Effector memory CD4-positive, alpha-beta T cell (primary cell): Measurements from ENCODE around the gene TUBB2B.

ENCODE experiments used
- DNase-seq, 3 donors: peaks; one replicate each; pipeline ENCODE4 v3.0.0-alpha.2; 2020
- H3K27ac ChIP-seq: 2 replicates; pipeline ENCODE4 v1.7.0; 2013; ENCODE audit warnings: mild to moderate bottlenecking, low read length, moderate library complexity; ENCODE audit not compliant: insufficient read depth, poor library complexity, severe bottlenecking
- H3K27me3 ChIP-seq: replicated peaks from 2 replicates; pipeline ENCODE4 v1.7.0; 2013; ENCODE audit warnings: mild to moderate bottlenecking, low read length; ENCODE audit not compliant: insufficient read depth, control insufficient read depth, poor library complexity, severe bottlenecking
- H3K36me3 ChIP-seq: 2 replicates; pipeline ENCODE4 v1.7.0; 2013; ENCODE audit warnings: mild to moderate bottlenecking, low read length, moderate library complexity; ENCODE audit not compliant: control insufficient read depth, insufficient read depth
- H3K4me1 ChIP-seq: 2 replicates; pipeline ENCODE4 v1.7.0; 2013; ENCODE audit warnings: low read length, mild to moderate bottlenecking; ENCODE audit not compliant: control insufficient read depth, insufficient read depth, poor library complexity, severe bottlenecking
- H3K4me3 ChIP-seq: 2 replicates; pipeline ENCODE4 v1.7.0; 2013; ENCODE audit warnings: low read length, low read depth, mild to moderate bottlenecking; ENCODE audit not compliant: insufficient read depth, poor library complexity, severe bottlenecking
- H3K9me3 ChIP-seq: 2 replicates; pipeline ENCODE4 v1.7.0; 2013; ENCODE audit warnings: mild to moderate bottlenecking, low read length, moderate library complexity; ENCODE audit not compliant: control insufficient read depth

TUBB2B gene

GRCh38 chr6:3258720-3259490, 31.5 kb upstream of the TUBB2B start, which contains the start of gene PSMG4:
TSS of gene PSMG4 (plus strand) at chr6:3258947. CDS start at chr6:3259023, 76 bp downstream.
- H3K4me1 ChIP-seq: peaks cover 18% of the 10 kb centered on the region
- peak within 1 kb of the TSS; percentile 71 for H3K27ac ChIP-seq
- peak within 1 kb of the TSS; percentile 86 for H3K4me3 ChIP-seq
- DNase-seq: peak; percentile 85 to 89 (median 88)
- H3K36me3 ChIP-seq: peaks cover 8% of the 10 kb centered on the region
- no peaks in the 10 kb centered on the region for H3K27me3 ChIP-seq
- H3K9me3 ChIP-seq: no peaks in the 10 kb centered on the region

DNA sequence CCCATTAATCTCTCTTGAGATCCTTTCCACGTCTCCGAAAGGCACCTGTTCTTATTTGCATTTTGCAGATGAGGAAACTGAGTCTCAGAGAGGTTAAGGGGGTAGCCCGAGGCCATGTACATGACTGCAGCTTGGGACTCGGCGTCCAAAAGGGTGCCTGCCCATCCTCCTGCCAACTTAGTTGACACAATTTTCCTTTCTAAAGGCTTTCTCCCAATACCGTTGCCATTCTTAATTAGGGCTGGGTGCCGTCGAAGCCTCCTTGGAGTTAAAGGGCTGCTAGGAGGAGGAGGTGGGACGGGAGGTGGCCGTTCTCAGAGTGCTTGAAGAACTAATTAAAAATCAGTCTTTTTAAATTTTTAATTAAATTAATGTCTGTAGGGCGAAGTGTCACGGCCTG, 30.7 kb upstream of the TUBB2B start:
- H3K4me3 ChIP-seq: peak overlapping the region; percentile 86
- H3K4me1 ChIP-seq: peaks cover 18% of the 10 kb centered on the region
- no peak for DNase-seq
- H3K9me3 ChIP-seq: no peaks in the 10 kb centered on the region
- no peak overlapping the region for H3K27ac ChIP-seq
- H3K36me3 ChIP-seq: peaks cover under 1% of the 10 kb centered on the region
- H3K27me3 ChIP-seq: no peaks in the 10 kb centered on the region

GRCh38 chr6:3253597-3253961, 26.1 kb upstream of the TUBB2B start:
- Histone ChIP-seq H3K4me1 (peaks cover 4% of the 10 kb centered on the region), H3K27me3 (peaks cover 4% of the 10 kb centered on the region), H3K9me3 (no peaks in the 10 kb centered on the region), H3K27ac (no peak overlapping the region), H3K36me3 (no peaks in the 10 kb centered on the region), H3K4me3 (no peak overlapping the region)
- no peak for DNase-seq

- no peaks in the 10 kb centered on the region for H3K9me3 ChIP-seq
- DNase-seq: no peak
- peaks cover 4% of the 10 kb centered on the region for H3K27me3 ChIP-seq
- H3K36me3 ChIP-seq: no peaks in the 10 kb centered on the region
- H3K4me1 ChIP-seq: peaks cover 4% of the 10 kb centered on the region
- H3K4me3 ChIP-seq: no peak overlapping the region
- H3K27ac ChIP-seq: no peak overlapping the region
These were observed 25.6 kb upstream of the TUBB2B start for GRCh38 chr6:3252861-3253596.

DNA sequence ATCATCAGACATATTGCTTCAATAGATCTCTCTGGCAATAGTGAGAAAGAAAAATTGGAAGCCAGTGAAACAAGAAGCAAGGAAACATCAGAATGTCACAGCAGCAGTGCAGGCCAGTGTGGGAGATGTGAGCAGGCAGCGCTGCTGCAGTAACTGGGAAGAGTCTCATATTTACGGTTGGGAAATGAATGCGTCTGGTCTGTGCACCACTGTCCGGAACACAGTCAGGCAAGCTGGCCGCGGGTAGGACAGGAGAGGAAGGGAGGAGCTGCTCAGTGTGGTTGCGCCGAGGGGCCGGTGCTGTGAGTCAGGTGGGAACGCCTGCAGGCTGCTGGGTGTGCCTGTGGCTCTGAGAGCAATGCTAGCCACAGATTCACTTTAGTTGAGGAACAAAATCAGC, 24.9 kb upstream of the TUBB2B start:
- DNase-seq: no peak
- no peak overlapping the region for H3K4me3 ChIP-seq
- H3K27me3 ChIP-seq: peaks cover 4% of the 10 kb centered on the region
- no peak overlapping the region for H3K27ac ChIP-seq
- no peaks in the 10 kb centered on the region for H3K9me3 ChIP-seq
- peaks cover 4% of the 10 kb centered on the region for H3K4me1 ChIP-seq
- no peaks in the 10 kb centered on the region for H3K36me3 ChIP-seq

DNA sequence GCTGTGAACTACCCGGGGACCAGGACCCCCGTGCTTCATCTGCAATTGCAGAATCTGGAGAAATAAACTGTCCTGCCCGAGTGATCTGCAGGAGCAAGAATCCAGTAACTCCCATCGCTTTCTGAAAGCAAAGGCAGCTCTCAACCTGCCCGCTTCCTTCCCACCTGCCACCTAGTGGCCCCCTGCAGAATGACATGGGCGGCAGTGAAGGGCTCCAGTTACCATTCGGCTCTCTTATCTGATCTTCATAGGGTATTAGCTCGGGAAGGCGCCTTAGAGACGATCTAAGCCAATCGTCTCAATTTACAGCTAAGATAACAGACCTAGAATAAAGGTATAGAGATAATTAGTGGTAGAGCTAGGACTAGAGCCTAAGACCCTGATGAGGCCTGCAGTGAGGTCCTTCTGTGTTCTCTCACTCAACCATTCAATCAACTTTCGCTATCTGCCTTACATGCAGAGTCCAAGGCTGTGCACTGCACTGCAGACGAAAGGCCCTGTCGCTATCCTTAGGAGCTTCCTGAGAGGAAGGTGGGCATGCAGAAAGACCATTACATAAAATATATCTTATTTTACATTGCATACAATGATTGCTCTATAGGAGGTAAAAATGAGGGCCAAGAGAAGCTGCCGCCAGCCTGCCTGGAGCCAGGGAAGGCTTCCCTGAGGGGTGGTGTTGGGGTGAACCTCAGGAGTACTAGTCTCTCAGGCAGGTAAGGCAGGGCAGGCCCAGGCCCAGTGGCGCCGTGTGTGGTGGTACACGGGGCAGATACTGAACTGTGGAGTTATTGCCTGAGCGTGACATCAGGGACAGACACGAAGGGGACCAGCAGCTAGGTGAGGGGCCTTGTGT, 24.2 kb upstream of the TUBB2B start:
- H3K27ac ChIP-seq: no peak overlapping the region
- peaks cover 4% of the 10 kb centered on the region for H3K27me3 ChIP-seq
- H3K4me3 ChIP-seq: no peak overlapping the region
- H3K36me3 ChIP-seq: no peaks in the 10 kb centered on the region
- H3K9me3 ChIP-seq: no peaks in the 10 kb centered on the region
- H3K4me1 ChIP-seq: peaks cover 4% of the 10 kb centered on the region
- peak; percentile 55 to 69 (median 61) for DNase-seq

DNA sequence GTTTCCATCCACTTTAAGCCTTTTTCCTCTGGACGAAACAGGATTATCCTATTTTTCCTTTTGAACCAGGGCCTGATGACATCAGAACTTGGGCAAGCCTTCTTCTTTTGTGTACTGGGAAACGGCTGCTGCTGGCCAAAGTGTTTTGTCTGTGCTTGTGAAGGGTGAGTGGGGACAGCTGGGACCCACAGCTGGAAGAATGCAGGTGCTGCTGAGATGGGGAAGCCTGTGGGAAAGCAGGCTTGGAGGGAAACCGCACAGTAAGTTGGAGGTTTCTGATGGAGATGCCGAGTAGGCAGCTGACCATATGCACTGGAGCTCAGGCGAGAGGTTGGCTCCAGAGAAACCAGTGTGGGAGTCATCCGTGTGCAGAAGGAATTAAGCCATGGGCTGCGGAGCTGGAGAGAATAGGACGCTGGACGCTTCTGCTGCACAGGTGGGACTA, 22.8 kb upstream of the TUBB2B start:
- H3K4me3 ChIP-seq: no peak overlapping the region
- no peak overlapping the region for H3K27ac ChIP-seq
- DNase-seq: no peak
- peaks cover 4% of the 10 kb centered on the region for H3K4me1 ChIP-seq
- H3K9me3 ChIP-seq: no peaks in the 10 kb centered on the region
- H3K27me3 ChIP-seq: peaks cover 4% of the 10 kb centered on the region
- no peaks in the 10 kb centered on the region for H3K36me3 ChIP-seq

DNA sequence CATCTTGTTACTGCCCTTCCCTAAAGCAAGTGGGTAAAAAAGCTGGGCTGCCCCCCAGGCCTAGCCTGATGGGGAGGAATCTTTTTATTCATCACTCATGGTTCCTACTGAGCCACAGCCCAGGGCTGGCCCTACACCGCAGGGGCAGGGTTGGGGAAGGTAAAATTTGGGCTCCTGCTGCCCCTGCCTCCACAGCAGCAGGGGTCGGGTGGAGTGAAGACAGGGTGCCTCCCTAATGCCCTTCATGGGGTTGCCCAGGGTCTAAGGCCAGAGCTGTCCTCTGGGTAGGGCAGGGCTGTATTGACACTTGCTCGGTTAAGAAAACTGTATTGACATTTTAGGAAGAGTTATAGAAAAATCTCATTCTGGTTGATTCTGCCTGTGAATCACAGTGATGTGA, 22.4 kb upstream of the TUBB2B start:
- H3K27ac ChIP-seq: no peak overlapping the region
- H3K9me3 ChIP-seq: no peaks in the 10 kb centered on the region
- H3K36me3 ChIP-seq: no peaks in the 10 kb centered on the region
- peaks cover 4% of the 10 kb centered on the region for H3K27me3 ChIP-seq
- H3K4me3 ChIP-seq: no peak overlapping the region
- H3K4me1 ChIP-seq: peaks cover 4% of the 10 kb centered on the region
- no peak for DNase-seq

DNA sequence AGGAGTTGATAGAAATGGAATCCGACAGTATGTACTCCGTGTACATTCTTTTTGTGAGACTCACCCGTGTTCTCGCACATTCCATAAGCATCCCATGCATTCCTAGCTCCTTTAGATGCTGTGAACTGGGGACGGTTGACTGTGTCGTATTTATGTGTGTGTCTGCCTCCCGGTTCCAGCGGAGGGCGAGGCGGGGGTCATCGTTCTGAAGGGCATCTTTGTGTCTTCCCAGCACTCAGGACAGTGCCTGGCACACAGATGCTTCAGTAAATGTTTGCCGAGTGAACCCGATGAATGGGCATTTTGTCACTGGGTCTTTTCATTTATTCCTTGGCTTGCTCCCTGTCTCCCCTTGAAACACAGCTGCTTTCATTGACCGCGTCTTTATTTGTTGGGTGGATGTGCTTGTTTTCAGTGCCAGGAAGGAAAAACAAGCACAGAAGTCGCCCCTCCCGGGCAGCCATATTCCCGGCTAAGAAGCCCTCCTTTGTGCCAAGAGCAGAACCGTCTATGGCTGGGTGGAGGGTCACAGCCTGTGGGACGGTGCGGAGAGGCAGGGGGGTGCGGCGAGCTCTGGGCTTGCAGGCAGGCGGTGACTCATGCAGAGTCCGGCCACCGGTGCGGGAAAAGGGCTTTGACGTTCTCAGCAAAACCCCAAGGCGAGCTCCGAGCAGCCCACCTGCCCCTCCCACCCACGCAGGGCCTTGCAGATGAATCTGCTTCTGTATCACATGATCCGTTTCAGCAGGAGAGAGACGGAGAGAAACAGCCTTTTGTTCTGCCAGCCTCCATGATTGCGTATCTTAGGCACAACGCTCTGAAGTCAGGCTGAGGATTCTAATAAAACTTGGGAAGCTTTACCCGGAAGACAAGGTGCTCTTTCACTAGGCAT, 20.0 kb upstream of the TUBB2B start:
- no peaks in the 10 kb centered on the region for H3K9me3 ChIP-seq
- H3K4me3 ChIP-seq: no peak overlapping the region
- H3K36me3 ChIP-seq: no peaks in the 10 kb centered on the region
- DNase-seq: no peak
- peaks cover 4% of the 10 kb centered on the region for H3K27me3 ChIP-seq
- peaks cover 4% of the 10 kb centered on the region for H3K4me1 ChIP-seq
- H3K27ac ChIP-seq: no peak overlapping the region
